AG09309 (cell line): ENCODE results near the gene ATP6V1E1.

Experiments
- DNase-seq: peaks from one replicate; pipeline ENCODE4 v3.0.0-alpha.2; 2010; ENCODE audit warnings: low read depth
- H3K4me3 ChIP-seq: 2 replicates; pipeline ENCODE4 v1.5.1; 2011; ENCODE audit warnings: mild to moderate bottlenecking, low read depth, low read length, moderate library complexity; ENCODE audit not compliant: control insufficient read depth
- TF ChIP-seq, protein P1 (sequence below): IDR thresholded peaks from 2 replicates; pipeline ENCODE4 v1.5.1; 2011; ENCODE audit warnings: mild to moderate bottlenecking, low read depth, low read length, inconsistent platforms; ENCODE audit not compliant: insufficient read depth, control insufficient read depth; ENCODE audit errors: missing control alignments

The ATP6V1E1 gene

DNA sequence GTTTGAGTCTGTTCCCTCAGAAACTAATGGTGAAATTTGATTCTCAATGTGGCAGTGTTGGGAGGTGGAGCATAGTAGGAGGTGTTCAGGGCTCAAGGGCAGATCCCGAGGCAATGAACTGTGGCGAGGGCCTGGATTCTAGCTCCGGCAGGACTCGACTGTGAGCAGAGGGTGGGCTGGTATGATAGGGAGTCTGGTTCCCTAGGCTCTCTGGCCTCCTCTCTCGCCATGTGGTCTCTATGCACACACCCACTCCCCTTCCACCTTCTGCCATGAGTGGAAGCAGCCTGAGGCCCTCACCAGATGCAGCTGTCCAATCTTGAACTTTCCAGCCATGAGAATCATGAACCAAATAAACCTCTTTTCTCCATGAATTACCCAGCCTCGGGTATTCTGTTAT, 32.3 kb downstream of the ATP6V1E1 start:
- TF ChIP-seq, protein P1, sequence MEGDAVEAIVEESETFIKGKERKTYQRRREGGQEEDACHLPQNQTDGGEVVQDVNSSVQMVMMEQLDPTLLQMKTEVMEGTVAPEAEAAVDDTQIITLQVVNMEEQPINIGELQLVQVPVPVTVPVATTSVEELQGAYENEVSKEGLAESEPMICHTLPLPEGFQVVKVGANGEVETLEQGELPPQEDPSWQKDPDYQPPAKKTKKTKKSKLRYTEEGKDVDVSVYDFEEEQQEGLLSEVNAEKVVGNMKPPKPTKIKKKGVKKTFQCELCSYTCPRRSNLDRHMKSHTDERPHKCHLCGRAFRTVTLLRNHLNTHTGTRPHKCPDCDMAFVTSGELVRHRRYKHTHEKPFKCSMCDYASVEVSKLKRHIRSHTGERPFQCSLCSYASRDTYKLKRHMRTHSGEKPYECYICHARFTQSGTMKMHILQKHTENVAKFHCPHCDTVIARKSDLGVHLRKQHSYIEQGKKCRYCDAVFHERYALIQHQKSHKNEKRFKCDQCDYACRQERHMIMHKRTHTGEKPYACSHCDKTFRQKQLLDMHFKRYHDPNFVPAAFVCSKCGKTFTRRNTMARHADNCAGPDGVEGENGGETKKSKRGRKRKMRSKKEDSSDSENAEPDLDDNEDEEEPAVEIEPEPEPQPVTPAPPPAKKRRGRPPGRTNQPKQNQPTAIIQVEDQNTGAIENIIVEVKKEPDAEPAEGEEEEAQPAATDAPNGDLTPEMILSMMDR, result no peak
- DNase-seq, result no peak
- H3K4me3 ChIP-seq, result no peak overlapping the region

DNA sequence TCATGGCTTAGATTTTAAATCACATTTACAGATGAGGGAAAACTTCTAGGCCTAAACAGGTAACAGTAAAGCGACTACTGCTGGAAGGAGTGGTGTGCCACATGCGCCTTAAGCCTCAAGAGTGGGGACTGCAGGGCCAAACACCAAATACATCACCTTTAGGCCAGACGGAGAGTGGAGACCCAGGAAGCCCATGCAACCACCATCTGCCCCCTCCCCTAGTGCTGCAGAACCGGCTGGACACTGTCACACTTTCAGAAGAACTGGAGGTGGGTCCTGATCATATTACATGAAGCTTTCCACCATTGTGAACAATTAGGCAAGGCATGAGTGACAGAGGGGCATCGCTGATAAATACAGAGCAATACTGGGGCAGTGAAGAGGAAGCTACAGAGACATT, 36.3 kb downstream of the ATP6V1E1 start:
- no peak for DNase-seq
- TF ChIP-seq, protein P1, result no peak
- H3K4me3 ChIP-seq, result no peak overlapping the region

DNA sequence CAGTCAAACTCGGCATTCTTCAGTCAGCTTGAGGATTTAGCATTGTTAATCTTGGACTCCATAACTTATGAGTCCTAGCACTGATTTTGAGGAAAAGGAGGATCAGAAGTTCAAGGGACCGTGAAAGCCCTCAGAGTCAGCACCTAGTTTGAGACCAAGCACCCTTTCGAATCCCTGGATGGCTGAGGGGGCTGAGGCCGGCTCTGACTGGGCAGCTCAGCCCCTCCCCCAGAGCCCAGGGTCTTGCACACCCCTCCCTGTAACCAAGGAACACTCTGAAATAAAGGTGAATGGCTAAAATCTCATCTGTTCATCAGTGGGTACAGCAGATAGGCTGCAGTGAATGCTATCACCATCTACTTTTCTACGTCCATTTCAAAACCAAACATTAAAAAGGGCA, 38.0 kb downstream of the ATP6V1E1 start:
- TF ChIP-seq, protein P1, result no peak
- DNase-seq, result no peak
- no peak overlapping the region for H3K4me3 ChIP-seq

DNA sequence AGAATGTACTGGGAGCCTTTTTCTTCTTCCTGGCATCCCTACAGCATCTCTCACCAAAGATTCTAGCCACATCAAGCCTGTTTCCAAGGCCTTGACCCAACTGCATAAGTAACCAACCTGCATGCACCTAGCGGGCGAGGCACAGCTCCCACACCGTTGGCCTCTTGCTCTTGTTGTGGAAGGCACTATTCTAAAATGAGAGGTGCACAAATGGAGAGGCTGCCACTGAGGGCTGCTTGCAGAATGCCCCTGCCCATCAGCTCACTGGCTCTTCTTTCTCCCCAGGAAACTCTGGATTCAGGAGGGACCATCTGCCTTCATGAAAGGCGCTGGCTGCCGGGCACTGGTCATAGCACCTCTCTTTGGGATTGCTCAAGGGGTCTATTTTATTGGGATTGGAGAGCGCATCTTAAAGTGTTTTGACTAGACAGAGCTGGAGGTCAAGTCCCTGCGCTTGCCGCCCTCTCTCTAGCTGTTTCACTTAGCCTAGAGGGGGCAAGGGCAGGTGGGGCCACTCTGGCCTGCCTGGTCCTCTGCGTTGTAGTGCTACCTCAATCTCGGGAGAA, 38.7 kb downstream of the ATP6V1E1 start:
- no peak for DNase-seq
- H3K4me3 ChIP-seq, result no peak overlapping the region
- TF ChIP-seq, protein P1, result no peak

DNA sequence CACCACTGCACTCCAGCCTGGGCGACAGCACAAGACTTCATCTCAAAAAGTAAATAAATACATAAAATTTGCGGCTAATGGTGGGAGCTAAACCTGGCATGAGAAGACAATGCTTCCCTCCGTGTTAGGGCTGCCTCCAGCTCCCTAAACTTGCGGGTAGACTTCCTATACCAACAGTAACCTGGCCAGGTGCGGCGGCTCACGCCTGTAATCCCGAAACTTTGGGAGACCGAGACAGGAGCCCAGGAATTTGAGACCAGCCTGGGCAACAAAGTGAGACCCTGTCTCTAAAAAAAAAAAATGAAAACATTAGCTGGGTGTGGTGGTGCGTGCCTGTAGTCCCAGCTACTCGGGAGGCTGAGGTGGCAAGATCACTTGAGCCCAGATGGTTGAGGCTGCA, 39.9 kb downstream of the ATP6V1E1 start:
- no peak overlapping the region for H3K4me3 ChIP-seq
- no peak for DNase-seq
- TF ChIP-seq, protein P1, result no peak

DNA sequence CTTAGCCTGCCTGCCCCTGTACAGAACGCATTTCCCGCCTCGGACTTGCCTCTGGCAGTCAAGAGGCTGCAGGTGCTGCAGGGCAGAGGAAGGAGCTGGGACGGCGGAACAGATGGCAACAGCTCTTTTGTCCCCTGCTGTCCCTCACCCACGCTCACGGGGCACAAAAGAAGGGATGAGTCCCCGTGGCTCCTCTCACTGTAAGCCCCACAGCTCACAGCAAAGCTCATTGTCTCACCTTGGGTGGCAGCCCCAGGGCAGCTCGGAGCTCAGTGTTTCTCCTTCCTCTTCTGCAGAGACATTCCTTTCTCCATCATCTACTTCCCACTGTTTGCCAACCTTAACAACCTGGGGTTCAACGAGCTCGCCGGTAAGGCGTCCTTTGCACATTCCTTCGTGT, 40.9 kb downstream of the ATP6V1E1 start:
- TF ChIP-seq, protein P1, result no peak
- H3K4me3 ChIP-seq, result no peak overlapping the region
- DNase-seq, result no peak
